ENCODE data around the gene MAP2K2.
A peak's percentile ranks its signal among the peaks of the same experiment; 100 is the strongest.
"Not testable (repeated sequence)": the region's sequence is repeated elsewhere in the genome, so short reads cannot be mapped to it uniquely, and the experiment has no call there.

Gene MAP2K2

DNA sequence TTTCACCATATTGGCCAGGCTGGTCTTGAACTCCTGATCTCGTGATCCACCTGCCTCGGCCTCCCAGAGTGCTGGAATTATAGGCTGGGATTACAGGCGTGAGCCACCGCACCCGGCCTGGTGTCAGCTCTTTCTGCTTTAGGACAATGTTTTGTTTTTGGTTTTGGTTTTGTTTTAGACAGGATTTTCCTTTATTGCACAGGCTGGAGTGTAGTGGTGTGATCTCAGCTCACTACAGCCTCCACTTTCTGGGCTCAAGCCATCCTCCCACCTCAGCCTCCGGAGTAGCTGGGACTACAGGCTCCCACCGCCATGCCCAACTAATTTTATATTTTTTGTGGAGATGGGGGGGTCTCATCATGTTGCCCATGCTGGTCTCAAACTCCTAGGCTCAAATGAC is 5.1 kb upstream of the MAP2K2 start:
- not testable (repeated sequence) for DNase-seq

DNA sequence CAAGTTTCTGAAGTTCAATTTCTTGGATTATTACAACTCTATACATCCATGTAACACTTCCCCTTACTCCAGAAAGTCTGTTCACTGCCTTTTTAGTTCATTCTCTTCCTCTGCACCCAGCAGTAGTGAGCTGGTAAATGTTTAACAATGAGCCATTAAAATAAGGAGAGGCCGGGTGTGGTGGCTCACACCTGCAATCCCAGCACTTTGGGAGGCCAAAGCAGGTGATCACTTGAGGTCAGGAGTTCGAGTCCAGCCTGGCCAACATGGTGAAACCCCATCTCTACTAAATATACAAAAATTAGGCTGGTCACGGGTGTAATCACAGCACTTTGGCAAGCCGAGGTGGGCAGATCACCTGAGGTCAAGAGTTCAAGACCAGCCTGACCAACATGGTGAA is 3.4 kb upstream of the MAP2K2 start:
- DNase-seq, result not testable (repeated sequence)

DNA sequence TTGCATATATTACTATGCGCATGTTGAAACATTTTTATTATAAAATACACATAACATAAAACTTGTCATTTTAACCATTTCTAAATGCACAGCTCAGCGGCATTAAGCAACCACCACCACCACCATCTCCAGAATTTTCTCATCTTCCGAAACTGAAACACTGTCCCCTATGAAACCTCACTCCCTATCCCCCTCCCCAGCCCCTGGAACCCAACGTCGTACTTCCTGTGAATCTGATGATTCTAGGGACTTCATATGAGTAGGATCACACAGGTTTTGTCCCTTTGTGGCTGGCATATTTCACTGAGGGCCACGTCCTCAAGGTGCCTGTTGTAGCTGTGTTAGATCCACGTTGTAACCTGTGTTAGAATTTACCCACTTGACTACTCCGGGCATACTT is 716 bp upstream of the MAP2K2 start:
- no peak for DNase-seq

DNA sequence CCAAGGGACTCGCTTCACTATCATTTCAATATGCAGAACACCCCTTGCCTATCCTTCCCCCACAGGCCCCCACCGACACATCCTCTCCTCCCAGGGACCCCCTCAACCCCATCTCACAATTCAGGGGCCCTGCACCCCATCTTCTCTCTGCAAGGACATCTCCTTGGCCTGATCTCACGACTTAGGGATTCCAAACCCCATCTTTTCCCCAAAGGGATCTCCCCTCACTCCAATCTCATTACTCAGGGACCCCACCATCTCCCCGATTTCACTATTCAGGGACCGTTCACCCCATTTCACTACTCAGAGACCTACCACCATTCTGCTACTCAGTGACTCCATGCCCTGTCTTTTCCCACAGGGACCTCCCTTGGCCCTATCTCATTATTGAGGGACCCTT is 1.4 kb downstream of the MAP2K2 start:
- no peak for DNase-seq

DNA sequence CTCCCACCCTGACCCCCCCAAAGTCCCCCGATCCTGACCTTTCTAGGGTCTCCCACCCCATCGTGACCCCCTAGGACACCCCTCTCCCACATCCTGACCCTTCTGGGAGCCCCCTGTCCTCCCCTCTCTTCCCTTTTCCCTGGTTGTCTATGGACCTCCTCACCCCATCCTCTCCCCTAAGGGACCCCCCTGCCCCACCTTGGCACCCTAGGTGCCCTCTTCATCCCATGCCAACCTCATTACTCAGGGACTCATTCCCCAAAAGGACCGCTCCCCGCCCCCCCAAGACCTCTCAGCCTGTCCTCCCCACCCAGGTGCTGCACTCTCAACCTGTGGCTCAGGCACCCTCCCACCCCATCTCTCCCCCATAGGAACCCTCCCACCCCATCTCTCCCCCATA is 2.1 kb downstream of the MAP2K2 start:
- DNase-seq, result no peak

DNA sequence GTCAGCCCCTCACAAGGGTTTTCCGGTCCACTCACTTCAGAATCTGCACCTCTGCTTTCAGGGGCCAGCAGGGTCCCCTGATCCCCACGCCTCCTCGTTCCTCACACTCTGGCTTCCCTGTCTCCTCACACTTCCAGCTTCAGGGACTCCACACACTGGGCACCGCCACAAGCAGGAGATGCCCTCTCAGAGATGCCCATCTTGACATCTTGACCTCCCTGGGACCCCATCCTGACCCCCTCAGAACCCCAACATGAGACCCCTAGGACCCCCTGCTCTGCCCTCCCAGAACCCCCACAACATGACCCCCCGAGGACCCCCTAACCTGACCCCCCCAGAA is 2.7 kb downstream of the MAP2K2 start:
- DNase-seq, result no peak

DNA sequence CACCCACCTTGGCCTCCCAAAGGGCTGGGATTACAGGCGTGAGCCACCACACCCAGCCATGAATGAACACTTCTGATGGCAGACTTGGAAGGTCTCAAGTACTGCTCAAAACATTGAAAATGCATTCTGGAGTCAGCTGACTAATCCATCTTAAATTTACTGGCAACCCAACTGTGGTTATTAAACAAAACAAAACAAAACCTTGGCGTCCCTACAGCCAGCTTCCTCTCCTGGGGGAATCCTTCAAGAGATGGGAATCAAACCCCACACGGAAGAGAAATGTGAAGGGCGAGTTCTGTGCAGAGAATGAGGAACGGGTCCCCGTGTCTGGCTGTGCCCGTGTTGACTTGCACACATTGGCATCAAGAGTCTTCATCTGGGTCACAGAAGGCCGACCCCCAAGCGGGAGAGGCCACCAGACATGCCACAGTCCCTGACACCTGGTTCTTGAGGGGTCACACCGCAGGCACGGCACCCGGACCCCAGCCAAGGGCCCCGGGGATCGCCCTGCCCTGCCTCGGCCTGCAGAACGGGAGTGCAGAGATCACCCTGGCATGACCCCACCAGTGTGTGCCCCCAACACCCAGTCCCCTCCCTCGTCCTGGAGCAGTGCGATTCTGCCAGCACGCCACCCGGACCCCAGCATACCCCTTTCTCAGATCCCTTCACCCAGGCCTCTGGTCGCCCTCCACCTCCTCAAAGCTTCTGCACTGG is 3.2 kb downstream of the MAP2K2 start:
- DNase-seq, result no peak

DNA sequence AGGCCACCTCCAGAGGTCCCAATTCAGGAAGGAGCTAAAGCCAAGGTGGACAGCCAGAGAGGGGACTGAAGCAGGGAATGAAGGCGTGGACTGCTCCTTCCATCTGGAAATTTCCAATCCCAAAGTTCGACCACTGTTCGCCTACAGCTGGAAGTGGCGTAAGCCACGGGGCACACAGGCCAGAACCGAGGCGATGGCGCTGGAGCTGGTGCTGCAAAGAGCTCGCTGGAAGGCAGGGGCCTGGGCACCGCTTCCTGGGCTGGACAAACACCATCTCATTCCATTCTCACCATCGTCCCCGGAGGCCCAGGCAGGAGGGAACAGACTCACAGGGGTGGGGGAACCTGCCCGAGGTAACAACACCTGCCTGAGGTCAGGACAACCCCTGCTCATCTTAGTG is 4.2 kb downstream of the MAP2K2 start:
- DNase-seq, result no peak

DNA sequence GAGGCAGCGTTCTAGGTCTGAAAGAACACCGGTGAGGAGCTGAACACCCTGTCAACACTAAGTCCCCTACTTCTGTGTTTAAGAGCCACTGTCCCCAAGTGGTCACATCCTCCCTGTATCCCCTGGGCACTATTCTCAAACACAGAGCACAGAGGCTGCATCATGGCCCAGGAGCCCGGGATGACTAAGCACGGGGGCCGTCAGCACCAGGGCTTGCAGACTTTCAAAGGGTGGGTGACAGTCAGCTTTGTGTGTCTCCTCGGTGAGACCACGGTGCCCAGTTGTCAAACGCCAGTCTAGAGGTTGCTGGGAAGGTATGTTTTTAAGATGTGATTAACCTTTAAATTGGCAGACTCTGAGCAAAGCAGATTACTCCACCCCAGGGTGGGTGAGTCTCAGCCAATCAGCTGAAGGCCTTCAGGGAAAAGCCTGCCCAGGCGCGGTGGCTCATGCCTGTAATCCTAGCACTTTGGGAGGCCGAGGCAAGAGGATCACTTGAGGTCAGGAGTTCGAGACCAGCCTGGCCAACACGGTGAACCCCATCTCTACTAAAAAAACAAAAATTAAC is 8.0 kb downstream of the MAP2K2 start:
- peak; percentile 22 for DNase-seq

DNA sequence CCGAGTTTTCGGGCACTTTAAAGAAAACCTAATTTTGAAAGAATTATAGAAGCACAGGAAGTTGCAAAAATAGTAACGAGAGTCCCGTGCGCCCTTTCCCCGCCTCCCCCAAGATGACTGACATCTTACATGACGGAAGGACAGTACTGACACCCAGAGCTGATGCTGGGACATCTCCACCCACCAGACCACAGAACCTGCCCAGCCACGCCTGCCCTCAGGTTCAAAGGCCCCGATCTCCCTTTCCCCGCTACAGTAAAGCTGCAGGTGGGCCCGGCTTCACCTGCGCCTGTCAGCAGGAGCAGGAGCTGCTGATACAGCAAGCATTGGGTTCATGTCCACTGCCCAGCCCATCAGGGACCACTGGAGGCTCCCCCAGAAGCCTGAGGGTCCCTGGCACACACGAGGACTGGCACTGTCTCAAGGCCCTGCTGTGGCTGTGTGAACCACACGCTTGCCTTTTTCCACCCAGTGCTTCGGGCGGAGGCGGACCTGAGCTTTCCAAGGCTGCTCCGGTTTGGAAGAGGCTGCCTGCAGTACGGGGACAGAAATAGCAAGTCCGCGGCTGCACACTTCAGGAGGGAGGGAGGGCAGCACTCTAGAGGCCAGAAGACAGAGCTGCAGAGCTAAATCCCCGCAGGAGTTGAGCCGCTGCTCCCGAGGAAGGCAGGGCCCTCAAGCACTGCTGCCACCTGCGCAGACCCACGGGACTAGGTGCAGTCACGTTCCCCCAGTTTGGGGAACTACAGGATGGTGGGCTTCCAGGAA is 8.7 kb downstream of the MAP2K2 start:
- DNase-seq, result peak; percentile 65

DNA sequence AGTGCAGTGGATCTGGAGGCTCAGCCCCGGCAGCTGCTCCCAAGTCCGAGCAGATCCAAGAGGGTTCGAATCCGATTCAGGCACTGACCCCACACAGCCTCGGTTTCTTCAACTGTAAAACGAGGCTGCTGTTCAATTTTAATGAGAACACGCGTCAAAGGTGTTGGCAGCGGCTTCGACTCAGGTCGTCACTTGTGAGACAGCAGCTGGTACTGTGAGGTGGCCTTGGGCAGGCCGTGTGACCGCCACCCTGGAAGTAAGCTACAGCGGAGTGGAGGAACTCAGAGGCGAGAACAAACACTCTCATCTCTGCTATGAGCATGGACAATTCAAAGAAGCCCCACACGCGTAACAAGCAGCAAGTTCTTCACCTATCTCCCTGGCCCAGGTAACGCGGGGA is 9.7 kb downstream of the MAP2K2 start:
- no peak for DNase-seq

DNA sequence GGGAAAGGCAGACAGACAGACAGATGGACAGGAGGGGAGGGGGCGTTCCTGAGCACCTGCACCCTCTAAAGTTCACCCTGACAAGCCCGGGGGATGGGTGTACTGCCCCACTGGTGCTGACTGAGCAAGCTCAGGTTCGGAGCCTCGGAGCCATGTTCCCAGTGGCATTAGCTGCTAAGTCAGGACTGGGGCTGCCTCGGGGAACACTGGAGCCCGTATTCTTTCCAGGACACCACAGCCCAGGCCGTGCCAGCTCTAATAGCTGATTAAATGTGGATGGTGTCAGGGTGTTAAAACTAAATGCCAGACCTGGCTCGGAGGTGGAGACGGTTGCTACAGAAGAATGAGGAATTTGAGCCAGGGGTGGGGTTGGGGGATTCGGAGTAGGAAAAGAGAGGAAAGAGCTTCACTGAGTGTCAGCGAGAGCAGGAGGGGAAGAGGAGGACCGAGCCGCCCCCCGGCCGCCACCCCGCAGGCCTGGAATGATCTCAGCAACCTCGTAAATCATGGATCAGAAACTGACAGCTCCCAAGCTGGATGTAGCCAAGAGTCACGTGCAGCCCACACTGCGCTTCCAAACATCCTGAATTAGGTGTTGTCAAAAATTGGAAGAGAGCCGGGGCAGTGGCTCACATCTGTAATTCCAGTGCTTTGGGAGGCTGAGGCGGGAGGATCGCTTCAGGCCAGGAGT is 10.4 kb downstream of the MAP2K2 start:
- DNase-seq, result no peak

DNA sequence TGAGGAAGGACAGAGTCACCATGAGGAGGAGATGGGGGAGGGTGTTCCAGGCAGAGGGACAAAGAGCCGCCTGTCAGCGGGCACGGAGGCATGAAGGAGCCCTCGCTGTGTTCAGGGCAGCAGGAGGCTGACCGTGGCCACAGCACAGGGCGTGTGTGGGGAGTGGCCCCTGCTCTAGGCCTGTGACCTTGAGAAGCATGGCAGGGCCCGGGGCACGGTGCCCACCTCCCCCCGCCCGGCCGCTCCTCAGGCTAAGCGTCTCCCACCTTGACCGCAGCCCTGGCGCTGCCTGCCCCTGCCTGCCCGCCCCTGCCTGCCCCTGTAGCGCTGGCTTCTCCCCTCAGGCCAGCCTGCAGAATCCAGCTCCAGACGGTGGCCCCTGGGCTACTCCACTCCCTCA is 11.6 kb downstream of the MAP2K2 start:
- no peak for DNase-seq

DNA sequence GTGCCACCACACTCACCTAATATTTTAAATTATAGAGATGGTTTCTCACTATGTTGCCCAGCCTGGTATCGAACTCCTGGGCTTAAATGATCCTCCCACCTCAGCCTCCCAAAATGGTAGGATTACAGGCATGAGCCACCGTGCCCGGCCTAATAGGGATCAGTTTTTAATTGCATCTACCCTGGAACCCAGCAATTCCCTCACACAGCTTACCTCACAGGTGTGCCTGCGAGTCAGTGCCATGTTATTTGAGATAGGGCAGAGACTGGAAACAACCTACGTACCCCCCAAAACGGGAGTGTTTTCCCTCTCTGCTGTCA is 14.3 kb downstream of the MAP2K2 start:
- no peak for DNase-seq

DNA sequence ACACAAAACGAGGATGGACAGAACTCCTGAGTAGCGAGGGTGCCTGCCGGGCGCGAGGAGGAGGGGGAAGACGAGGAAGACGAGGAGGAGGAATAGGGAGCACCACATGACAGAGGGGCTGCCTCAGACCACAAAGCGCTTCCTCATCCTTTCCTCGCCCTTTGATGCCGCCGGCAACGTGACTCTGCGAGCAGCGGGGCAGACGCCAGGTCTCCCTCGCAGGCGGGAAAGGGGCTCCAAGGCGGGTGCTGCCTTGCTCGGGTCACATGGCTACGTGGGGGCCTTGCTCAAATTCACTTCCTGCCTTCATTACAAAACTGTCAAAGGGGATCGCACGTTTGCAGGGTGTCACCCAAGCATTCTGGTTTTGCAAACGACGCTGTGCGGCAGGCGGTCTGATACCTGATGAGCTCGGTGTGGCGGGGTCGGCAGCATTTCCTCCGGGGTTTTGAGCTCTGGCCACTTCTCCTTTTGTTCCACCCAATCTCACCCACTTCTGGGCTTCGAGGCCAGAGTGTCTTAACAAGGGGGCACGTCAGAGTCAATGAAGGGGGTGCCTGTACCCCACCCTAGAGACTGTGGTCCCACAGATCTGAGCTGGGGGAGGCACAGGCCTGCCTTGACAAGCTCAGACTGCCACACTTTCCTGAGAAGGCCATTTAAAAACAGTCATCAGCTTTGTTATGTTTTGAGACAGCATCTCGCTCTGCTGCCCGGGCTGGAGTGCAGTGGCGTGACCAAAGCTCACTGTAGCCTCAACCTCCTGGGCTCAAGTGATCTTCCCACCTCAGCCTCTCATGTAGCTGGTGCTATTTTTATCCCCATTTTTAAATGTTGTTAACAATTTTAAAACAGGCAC is 14.9 kb downstream of the MAP2K2 start:
- peak; percentile 64 for DNase-seq

DNA sequence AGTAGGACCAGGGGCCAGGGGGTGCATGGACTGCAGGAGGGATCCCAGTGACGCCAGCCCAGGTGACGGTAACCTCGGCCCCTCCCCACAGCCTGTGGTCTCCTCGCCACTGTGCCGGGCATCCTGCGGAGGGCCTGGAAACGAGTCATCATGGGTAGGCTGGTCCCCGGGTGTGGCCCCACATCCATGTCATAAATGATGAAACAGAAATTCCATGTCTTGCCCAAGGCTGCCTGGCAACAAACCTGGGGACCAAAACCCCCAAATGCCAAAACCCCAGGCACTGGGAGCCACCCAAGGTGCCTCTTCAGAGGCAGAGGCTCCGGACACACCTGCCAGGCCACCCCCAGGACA is 20.9 kb downstream of the MAP2K2 start:
- peak; percentile 49 for DNase-seq

DNA sequence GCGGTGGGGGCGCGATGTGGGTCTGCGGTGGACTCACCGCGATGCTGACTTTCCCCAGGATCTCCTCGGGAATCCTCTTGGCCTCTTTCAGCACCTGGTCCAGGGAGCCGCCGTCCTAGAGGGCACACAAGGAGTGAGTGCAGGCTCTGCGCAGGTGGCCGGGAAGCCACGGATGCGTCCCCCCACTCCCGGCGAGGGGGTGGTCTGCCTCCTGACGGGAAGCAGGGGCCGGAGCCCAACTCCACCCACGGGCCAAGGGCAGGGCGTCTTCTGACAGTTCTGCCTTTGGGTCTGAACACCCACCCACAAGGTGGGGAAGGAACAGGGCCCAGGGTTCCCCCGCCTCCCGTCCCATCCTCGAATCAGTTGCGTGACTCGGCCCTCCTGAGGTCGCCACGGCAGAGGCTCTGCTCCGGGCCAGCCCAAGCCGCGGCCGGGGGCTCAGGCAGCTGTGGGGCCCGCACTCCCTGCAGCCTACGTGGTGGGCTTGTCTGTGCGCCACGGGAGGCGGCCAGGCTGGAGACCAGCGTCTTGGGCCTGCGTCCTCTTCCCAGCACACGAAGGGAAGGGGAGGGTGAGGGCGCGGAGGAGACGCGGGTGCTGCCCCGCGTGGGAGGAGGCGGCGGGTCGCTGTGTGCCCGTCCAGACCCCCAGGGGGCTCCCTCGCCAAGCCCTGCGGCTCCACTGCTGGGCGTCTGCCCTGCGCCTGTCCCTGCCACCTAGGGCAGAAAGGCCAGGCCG is 21.4 kb downstream of the MAP2K2 start:
- DNase-seq, result no peak

DNA sequence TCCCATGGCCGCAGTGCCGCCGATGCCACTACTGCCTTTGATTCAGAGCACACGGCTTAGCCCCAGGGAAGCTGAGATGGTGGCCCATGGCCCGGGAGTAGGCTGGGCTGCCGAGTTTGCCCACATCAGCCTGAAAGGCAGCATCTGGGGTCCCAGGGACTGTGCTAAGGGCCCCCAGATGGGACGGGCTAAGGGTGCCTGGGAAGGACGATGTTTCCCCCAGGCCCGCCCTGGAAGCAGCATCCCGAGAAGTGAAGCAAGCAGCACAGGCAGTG is 22.5 kb downstream of the MAP2K2 start:
- no peak for DNase-seq

DNA sequence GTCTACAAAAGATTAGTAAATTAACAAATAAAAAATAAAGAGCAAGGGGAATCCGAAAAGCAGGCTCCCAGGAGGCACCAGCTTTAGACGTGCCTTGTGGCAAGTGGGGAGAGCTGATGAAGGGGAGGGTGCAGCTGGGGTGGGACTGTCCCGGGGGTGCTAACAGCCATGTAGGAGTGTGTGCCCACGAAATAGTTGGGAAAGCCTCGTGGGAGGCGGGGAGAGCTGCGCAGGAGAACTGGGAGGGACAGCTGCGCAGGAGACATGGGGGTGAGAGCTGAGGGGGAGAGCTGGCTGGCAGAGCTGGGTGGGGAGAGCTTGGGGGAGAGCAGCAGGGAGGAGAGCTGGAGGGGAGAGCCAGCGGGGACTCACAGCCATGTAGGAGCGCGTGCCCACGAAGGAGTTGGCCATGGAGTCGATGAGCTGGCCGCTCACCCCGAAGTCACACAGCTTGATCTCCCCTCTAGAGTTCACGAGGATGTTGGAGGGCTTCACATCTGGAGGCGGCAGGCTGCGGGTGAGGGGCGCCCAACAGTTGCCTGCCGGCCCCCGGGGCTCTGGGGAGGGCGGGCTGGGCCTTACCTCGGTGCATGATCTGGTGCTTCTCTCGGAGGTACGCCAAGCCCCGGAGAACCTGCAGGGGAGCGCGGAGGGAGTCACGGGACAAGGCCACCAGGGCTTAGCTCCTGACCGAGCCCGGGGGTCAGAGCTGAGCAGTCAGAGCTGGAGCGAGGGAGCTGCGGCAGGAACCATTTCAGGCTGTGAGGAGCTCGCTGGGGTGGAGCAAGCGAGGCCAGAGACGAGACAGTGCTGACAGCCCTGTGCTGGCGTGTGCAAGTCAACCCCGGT is 23.1 kb downstream of the MAP2K2 start:
- DNase-seq, result no peak

DNA sequence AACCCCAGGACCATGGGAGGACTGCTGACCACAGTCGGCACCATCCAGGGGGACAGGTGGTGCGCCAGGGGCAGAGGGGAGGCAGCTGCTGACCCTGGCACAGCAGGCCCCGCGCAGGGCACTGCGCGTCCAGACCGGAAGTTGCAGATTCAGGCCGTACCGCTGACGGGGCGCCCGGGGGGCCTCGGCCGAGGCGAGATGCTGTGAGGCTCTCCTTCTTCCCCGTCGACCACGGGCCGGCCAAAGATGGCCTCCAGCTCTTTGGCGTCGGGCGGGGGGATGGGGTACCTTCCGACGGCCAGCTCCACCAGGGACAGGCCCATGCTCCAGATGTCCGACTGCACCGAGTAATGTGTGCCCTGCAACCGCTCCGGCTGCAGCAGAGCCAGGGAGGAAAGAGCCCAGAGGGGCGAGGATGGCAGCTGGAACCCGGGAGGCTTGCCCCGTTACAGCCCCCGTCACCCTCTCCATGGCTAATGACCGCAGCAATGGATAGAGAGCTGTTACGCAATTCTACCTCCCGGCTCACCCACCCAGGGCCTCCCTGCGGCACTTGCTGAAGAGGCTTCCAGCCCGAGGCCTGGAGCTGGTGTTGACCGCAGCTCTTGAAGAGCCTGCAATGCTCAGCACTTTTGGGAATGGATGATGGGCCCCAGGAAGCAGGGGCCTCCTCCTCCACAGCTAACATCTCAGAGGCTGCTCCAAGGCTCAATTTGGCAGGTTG is 24.7 kb downstream of the MAP2K2 start:
- no peak for DNase-seq

DNA sequence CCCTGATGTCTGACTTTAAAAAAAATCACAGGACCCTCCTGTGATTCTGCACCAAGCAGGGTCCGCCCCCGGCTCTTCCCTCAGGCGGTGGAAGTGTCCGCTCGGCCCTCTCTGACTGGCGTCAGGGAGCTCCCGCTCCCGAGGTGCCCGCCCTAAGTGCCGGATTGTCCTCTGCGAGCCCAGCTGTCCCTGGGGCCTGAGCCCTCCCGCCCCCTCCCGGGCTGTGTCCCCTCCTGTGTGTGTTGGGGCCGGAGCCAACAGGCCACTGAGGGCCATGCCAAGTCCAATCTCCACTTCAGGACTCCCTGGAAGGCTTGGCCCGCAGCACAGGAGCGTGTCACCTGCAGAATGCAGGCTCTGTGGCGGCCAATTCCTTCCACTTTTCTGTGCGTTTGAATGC is 25.4 kb downstream of the MAP2K2 start:
- DNase-seq, result no peak
